GM23248 (cell line): ENCODE measurements around the gene KCNQ5.

Source experiments
- EZH2 ChIP-seq: fragments of 200-600 bp; sonication (generic); IDR thresholded peaks from 2 replicates; pipeline ENCODE4 v1.6.1; 2018; ENCODE audit warnings: antibody characterized with exemption, mild to moderate bottlenecking; ENCODE audit not compliant: insufficient read depth, poor library complexity, severe bottlenecking
- EZH2phosphoT487 ChIP-seq: fragments of 200-600 bp; sonication (generic); IDR thresholded peaks from 2 replicates; pipeline ENCODE4 v1.6.1; 2018; ENCODE audit warnings: antibody characterized with exemption, moderate library complexity, mild to moderate bottlenecking, low read depth; ENCODE audit not compliant: insufficient read depth

DNA sequence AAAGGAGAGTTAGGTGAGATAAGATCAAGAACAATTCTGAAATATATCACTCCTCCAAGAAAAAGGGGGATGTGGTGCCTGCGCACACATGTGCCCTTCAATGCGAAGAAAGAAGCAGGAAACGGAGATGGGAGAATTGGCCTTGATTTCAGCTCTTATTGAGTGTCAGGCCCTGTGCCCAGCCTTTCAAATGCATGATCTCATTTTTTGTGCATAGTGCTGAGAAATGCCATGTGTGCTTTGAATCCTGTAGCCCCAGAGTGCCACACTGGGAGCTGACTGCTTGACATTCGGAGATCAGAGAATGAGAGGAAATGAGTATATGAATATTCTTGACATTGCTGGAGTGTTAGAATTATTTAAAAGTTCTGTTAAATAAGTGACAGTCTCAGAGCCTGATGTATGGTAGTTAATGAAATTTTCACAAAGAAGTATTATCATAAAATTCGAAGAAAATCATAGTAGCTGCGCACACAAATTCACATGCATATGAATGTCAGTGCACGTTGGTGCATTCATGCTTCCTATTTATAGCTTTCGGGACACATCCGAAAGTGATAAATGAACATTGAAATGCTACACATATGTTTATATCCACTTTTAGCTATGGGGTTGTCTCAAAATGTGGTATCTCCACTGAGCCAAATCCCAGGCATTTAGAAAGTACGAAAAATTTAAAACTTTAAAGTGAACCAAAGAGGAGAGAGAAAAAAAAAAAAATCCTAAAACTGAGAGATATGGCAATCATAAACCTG, 172.0 kb downstream of the KCNQ5 start:
- TF ChIP-seq EZH2 (no peak), EZH2phosphoT487 (no peak)
